ENCODE measurements around the gene RFC4.
"Not testable (repeated sequence)": the region's sequence is repeated elsewhere in the genome, so short reads cannot be mapped to it uniquely, and the experiment has no call there.

RFC4 gene

DNA sequence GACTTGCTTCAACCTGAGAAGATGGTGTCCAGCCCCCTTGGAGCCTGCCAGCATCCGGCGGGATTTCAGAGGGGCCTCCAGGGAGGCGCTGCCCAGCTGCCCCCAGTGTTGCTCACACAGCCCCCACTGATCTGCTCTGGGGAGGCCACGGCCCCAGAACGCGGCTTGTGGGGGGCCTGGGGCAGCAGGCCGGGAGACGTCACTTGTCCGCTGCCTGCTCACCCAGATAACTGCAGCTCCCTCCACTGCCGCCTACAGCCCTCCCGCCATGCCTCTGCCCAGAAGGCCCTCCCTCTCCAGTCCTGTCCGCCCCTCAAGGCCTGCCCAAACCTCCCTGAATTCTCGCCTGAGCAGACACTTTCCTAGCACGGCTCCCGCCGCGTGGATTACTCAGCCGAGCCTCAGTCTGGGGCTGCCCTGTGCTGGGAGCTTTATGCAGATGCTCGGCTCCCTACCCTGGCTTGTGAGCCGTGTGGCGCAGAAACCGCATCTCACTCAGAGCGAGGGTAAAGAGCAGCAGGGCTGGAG, 19.1 kb upstream of the RFC4 start:
- DNase-seq (ENCODE audit: low read depth): no peak

DNA sequence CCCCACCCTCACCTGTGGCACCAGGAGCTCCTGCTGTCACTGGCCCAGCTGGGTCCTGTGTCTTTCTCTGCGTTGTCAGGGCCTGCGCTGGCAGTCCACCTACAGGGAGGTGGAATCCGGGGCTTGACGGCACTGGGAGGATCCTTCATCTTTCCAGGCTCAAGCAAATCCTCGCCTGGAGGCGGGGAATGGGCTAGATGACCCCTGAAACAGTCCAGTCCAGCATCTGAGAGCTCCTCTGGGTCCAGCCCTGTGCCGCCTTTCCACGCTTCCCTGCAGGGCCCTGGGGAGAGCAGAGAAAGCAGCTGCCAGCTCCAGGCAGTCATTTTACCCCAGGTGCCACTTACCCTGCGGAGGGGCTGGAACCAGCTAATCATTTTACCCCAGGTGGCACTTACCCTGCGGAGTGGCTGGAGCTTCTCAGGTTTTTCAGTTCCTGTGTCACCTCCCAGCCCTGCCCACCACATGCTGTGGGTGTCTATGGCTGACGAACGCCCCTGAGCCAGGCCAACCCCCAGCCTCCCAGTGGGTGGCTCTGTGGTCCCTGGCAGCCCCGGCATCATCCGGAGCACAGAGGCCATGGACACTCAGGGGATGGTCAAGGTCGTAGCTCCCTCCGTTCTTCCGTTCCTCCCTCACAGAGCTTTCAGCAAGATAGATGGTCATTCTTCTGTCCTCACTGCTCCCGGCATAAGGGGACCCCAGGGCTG, 18.3 kb upstream of the RFC4 start:
- DNase-seq (ENCODE audit: low read depth): no peak

DNA sequence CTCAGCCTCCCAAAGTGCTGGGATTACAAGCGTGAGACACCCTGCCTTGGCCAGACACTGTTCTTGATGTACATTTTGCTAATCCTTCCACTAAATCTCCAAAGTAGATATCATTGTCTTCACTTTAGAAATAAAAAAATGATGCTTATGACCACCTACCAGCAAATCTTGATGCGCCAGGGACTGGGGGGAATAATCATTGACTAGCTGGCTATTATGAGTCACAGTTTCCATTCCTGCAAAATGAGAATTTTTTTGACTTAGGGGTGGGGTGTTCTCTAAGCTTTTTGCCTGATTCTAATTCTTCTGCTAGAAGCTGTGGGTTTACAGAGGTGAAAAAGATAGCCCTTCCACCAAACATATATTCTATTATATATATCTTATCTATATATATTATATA, 17.1 kb upstream of the RFC4 start:
- DNase-seq (ENCODE audit: low read depth): no peak

DNA sequence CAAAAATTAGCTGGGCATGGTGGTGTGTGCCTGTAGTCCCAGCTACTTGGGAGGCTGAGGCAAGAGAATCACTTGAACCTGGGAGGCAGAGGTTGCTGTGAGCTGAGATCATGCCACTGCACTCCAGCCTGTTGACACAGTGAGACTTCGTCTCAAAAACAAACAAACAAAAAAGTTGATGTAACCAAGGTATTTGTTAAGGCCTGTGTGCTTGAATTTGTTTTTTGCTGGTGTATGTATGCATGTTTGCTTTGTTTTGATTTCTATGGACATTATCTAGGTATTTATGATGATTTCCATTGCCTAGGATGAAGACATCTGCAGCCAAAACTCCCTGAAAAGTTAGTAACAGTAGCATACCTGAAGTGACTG, 16.1 kb upstream of the RFC4 start:
- not testable (repeated sequence) for DNase-seq (ENCODE audit: low read depth)

DNA sequence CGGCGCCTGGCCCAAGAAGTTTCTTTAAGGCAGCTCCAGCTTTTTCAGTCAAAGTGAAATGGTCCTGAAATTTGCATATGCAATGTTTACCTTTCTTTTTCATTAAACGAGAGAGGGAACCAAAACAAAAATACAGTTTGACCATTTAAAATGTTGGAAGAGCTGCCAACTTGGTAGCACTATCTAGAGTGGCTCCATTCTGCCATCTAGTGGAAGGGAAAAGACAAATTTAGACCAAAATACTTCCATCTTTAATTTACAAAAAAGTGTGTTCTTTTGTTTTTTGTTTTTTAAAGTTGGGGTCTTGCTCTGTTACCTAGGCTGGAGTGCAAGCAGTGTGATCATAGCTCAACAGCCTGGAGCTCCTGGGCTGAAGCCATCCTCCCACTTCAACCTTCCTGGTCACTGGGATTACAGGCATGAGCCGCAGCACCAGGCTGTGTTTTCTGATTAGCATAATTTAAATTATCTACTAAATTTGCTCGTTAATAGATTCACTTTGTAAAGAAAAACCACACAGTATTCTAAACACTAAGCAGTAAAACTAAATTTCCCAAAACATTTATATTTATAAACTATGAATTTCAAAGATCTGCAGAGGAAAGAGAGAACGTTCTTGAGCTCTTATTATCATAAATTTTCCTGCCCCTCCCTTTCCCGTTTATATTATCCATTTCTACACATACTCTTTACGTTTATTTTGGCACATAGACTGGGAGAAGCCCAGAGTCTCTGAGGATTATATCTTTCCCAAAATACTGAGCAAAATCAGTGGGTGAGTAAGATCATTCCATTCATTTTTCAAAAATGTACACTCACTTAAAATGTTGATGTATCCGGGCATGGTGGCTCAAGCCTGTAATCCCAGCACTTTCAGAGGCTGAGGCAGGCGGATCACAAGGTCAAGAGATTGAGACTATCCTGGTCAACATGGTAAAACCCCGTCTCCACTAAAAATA, 15.4 kb upstream of the RFC4 start:
- no peak for DNase-seq (ENCODE audit: low read depth)

DNA sequence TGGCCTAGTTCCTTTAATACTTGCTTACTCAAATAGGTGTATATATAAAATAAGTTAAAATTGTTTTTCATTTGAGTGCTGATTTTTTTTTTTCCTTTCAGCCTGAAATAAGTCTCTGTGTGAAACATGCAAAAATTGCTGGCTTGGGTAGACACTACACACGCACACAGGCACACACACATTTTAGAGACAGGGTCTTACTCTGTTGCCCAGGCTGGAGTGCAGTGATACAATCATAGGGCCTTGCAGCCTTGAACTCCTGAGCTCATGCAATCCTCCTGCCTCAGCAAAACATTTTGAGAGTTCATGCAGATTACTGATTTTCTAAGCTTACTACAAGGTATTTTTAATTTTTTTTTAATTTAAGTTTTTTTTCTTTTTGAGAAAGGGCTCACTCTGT, 12.7 kb upstream of the RFC4 start:
- DNase-seq (ENCODE audit: low read depth): no peak

DNA sequence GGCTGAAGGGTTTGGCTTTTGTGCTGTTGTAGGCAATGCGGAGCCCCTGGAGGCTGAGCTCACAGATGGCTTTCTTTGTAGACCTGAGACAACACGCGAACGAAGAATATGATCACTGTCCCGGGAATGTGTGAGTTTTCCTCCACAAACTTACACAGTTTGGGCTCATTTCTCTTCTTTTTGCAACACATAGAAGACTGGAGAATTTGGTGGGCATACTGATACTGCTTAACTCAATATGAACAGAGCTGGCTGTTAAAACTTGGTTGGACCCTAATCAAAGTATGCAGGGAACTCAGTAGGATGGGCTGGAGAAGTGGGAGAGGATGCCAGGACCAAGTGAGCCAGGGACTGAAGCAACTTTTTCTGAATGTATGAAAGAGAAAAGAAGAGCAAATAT, 12.2 kb upstream of the RFC4 start:
- DNase-seq (ENCODE audit: low read depth): no peak

DNA sequence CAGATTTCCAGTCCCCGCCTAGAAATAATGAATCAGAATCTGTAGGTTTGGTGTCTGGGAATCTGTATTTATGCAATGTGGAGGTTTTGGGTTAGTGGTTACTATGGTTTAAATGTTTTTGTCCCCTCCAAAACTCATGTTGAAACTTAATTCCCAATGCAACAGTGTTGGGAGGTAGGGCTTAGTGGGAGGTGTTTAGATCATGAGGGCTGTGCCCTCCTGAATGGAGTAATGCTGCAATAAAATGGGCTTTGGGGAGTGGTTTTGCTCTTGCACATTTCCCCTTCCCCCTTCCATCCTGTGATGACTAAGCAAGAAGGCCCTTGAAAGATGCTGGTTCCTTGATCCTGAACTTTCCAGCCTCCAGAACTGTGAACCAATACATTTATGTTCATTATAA, 9.2 kb upstream of the RFC4 start:
- no peak for DNase-seq (ENCODE audit: low read depth)

DNA sequence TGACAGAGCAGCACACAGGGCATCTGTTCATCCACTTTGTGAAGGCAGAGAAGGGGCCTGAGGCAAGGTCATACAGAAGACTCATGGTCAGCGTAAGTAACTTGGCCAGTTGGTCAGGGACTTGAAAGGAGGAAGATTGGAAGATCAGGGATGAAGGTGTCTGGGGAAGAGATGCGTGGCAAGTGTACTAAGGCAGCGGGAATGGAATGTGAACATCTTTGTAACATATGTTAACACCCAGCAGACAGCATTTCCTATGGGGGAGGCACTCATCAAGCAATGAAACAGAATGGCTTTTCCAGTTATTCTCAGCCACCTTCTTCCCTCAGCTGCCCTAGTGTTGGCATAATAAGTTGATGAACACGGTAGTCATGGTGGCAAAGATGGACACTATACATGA, 7.8 kb upstream of the RFC4 start:
- DNase-seq (ENCODE audit: low read depth): no peak

DNA sequence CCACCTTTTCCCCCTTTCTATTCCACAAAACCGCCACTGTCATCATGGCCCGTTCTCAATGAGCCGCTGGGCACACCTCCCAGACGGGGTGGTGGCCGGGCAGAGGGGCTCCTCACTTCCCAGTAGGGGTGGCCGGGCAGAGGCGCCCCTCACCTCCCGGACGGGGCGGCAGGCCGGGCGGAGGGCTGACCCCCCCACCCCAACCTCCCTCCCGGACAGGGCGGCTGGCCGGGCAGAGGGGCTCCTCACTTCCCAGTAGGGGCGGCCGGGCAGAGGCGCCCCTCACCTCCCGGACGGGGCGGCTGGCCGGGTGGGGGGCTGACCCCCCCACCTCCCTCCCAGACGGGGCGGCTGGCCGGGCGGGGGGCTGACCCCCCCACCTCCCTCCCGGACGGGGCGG, 5.0 kb upstream of the RFC4 start:
- not testable (repeated sequence) for DNase-seq (ENCODE audit: low read depth)

DNA sequence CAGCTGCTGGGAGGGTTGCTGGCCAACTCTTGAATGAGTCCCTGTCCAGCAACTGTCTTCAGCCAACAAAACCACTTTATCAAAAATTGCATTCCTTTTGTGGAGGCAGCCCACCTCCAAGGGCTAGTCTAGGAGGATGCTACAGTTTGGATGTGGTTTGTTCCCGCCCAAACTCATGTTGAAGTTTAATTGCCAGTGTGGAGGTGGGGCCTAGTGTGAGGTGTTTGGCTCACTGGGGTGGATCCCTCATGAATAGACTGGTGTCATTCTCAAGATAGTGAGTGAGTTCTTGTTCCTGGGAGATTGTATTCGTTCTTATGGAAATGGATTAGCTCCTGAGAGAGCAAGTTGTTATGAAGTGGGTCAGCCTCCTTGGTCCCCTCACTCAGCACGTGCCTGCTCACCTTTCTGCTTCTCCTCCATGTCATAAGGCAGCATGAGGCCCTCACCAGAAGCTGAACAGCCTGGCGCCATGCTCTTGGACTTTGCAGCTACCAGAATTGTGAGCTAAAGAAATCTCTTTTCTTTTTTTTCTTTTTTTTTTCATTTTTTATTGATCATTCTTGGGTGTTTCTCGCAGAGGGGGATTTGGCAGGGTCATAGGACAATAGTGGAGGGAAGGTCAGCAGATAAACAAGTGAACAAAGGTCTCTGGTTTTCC, 4.2 kb upstream of the RFC4 start:
- DNase-seq (ENCODE audit: low read depth): no peak

DNA sequence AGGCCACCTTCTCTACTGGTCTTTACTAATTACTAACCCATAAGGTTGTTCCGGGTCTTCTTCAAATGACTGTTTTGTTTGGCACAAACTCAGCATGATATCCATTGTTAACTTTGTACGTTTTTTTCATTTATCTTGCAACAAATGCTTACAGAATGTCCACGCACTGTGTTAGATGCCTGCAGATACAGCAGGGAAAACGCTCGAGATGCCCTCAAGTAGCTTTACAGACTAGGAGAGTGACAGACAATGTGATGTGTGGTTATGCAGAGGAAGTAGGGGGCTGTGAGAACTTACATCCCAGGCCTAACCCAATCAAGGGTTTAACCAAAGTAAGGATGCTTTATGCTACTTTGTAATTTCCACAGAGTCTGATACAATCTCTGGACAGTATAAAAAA, 949 bp upstream of the RFC4 start:
- no peak for DNase-seq (ENCODE audit: low read depth)

DNA sequence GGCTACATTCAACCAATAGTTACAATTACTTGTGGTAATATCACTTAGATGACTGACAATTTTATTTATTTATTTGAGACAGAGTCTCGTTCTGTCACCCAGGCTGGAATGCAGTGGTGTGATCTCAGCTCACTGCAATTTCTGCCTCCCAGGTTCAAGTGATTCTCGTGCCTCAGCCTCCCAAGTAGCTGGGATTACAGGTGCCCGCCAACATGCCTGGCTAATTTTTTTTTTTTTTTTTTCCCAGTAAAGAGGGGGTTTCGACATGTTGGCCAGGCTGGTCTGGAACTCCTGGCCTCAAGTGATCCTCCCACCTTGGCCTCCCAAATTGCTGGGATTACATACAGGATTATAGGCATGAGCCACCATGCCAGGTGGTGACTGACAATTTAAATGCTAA, 2.8 kb downstream of the RFC4 start:
- not testable (repeated sequence) for DNase-seq (ENCODE audit: low read depth)

DNA sequence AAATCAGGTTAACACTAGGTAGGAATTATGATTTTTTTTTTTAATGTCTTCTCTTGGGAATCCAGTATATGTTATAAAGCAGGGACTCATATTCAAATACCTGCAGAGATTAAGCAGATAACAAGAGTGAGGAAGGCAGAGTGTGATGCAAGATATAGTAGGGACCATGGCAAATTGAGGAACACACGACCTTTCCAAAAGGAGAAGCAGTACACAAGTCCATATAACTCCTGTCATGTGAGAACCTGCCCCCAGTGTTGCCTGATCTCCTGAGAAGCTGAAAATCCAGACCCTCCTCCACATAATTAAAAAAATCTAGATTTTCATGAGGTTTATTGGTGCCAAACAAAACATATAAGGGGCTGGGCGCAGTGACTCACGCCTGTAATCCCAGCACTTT, 3.6 kb downstream of the RFC4 start:
- no peak for DNase-seq (ENCODE audit: low read depth)

DNA sequence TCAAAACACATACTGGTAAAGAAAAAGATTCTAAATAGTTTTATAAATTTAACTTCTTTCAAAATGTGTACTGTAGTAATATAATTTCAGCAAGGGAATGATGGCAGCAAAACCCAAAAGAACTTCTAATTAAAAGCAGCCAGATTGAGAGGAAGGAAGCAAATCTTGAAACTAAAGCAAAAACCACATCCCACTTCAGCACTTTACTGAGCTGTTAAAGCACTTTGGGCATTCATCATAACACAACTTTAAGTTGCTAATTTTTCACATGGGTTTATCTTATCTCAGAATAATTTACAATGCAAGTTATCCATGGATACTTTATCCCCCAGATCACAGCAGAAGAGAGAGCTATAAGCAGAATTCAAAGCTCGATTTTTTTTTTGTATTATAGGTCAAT, 6.0 kb downstream of the RFC4 start:
- DNase-seq (ENCODE audit: low read depth): no peak

DNA sequence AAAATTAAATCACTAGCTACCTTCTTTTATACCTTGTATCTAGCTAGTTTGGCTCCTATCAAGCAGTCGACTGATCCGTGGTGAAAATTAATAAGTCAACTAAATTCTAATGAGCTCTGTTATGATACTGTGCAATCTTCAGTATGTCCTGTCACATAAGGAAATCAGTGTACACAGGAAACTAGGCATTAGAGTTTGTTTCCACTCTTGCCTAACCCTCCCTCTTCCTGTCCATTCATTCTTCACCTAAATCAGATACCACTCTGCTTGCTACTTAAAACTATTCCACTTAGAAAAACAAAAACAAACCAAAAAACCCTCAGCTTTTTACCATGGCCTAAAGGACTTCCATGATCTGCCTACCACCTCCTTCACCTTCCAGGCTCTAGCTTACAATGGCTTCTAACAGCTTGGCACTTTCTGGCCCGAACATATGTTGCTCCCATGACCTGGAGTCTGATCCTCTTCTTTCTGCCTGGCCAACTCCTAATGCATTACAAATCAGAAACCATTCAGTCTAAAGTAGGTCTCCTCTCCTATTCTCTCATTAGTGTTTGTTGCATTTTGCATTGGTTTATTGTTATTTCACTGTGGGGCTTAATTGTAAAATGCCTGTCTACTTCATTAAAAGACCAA, 7.9 kb downstream of the RFC4 start:
- DNase-seq (ENCODE audit: low read depth): no peak

DNA sequence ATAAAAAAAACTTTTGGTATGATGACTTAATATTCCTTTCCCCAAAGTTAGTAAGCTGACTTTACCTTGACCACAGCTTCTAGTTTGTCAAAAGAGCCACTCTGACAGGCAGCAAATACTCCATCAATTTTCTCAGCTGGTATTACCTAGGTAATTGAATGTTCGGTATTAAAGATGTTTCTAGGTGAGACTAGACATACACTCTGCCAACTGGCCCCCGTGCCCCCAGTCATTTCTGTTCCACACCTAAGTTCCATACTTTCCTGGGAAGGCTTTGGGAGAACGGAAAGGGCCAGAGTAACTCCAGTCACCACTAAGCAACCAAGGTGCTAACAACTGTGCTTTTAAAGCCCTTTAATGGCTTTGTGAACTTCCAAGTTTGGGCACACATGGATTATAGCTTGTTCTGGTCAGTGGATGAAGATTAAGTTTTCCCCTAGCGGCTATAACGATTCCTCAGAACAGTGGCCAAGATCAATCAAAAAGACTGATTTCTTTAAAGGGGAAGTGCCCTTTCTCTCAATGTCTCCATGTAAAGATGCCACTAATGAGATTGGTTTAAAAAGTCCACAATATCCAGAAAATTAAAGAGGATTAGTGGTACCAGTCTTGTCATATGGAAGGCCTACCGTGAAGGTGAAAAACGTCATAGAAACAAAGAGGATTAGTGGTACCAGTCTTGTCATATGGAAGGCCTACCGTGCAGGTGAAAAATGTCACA, 15.9 kb downstream of the RFC4 start:
- no peak for DNase-seq (ENCODE audit: low read depth)

DNA sequence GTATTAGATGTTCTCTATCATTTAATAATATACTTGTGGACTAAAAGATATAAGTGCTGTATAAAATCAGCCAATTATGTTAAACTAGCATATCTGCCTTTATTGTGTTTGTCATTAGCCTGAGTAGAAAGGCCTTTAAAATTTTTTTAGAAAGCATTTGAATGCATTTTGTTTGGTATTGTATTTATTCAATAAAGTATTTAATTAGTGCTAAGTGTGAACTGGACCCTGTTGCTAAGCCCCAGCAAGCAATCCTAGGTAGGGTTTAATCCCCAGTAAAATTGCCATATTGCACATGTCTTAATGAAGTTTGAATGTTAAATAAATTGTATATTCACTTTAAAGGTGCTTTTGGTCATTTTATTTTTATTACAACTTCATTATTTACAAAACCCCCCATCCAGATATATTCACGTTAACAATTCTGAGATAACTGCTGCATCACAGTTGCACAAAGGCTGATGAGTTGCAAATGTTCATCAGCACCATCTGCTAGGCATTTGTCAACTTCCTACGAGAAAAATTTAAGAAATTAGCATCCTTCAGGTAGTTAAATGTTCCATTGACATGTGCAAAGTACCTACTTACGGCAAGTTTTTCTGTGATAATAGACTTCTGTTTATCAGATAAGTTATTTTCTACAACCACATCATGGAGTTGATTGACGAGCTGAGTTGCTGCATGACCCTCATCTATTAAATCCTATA, 16.6 kb downstream of the RFC4 start:
- no peak for DNase-seq (ENCODE audit: low read depth)

DNA sequence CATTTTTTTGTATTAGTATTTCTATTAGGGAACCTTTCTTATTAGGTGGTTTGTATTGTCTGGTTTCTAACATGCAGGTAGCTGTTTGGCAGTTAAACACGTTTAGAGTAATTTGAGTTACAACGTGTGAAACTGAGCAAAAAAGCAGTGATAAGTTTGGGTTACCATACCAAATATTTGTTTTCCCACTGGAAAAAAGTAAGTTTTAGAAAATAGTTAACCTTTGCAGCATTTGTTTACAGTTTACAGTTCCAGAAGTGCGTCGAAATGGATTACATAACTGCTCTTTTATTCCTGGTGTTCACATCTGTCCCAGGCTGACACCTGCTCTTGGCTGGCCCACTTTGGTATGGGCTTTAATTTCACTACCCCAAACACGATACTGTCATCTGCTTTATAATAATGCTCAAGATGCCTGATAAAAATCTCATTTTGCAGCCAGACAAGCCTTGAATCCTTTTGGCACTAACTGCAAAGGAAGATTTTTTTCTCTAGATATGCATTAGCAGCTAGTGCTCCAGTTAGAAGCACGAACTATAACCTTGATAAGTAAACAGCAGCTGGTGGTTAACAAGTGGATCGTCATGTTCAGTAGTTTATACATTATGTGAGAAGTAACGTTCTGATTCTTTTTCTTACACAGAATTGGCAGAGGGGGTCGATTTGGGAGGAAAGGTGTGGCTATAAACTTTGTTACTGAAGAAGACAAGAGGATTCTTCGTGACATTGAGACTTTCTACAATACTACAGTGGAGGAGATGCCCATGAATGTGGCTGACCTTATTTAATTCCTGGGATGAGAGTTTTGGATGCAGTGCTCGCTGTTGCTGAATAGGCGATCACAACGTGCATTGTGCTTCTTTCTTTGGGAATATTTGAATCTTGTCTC, 17.6 kb downstream of the RFC4 start:
- no peak for DNase-seq (ENCODE audit: low read depth)
